GM21576 (cell line): ENCODE results near the gene DGAT2.

Experiments
- ATAC-seq: cut with Tn5 transposase; IDR thresholded peaks from one replicate; pipeline ENCODE4 v1.9.1; 2021; ENCODE audit warnings: mild to moderate bottlenecking, moderate library complexity; ENCODE audit not compliant: unreplicated experiment

Gene DGAT2

GRCh38 chr11:75797792-75798191 lies 29.2 kb downstream of the DGAT2 start:
- no peak for ATAC-seq

DNA sequence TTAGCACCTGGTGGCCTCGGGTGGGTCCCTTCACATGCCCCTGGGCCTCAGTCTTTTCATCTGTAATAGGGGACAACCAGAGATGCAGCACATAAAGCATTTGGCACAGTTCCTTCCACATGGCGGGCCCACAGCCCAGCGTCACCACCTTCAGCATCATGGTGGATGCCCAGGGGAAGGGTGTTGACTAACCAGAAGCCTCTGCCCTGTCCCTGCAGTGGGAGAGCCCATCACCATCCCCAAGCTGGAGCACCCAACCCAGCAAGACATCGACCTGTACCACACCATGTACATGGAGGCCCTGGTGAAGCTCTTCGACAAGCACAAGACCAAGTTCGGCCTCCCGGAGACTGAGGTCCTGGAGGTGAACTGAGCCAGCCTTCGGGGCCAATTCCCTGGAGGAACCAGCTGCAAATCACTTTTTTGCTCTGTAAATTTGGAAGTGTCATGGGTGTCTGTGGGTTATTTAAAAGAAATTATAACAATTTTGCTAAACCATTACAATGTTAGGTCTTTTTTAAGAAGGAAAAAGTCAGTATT lies 31.6 kb downstream of the DGAT2 start:
- ATAC-seq, result no peak

DNA sequence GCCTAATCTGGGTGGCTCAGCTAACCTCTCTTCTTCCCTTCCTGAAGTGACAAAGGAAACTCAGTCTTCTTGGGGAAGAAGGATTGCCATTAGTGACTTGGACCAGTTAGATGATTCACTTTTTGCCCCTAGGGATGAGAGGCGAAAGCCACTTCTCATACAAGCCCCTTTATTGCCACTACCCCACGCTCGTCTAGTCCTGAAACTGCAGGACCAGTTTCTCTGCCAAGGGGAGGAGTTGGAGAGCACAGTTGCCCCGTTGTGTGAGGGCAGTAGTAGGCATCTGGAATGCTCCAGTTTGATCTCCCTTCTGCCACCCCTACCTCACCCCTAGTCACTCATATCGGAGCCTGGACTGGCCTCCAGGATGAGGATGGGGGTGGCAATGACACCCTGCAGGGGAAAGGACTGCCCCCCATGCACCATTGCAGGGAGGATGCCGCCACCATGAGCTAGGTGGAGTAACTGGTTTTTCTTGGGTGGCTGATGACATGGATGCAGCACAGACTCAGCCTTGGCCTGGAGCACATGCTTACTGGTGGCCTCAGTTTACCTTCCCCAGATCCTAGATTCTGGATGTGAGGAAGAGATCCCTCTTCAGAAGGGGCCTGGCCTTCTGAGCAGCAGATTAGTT lies 32.3 kb downstream of the DGAT2 start:
- no peak for ATAC-seq

- ATAC-seq, result no peak
These were observed 32.9 kb downstream of the DGAT2 start for GRCh38 chr11:75801362-75802020.

- ATAC-seq, result no peak
These were observed 33.7 kb downstream of the DGAT2 start for GRCh38 chr11:75802021-75802912.

- ATAC-seq, result no peak
These were observed 34.6 kb downstream of the DGAT2 start for GRCh38 chr11:75802913-75803820.

- no peak for ATAC-seq
These were observed 40.5 kb downstream of the DGAT2 start for GRCh38 chr11:75809111-75809510.

DNA sequence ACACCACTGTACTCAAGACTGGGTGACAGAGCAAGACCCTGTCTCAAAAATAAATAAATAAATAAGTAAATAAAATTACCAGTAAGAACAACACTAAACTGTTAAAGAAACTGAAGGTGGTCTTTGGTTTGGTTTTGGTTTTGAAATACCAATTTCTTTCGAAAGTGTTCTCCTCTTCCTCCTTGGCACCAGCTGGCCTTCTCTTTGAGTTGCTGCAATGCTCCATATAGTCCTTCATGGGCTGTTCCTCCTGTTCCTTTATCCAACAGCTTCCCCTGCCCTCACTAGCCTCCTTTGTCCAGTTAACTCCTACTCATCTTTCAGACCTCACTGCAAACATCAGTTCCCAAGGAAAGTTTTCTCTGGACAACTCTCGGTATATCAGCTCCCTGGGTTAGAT lies 41.4 kb downstream of the DGAT2 start:
- no peak for ATAC-seq

GRCh38 chr11:75810637-75811390 lies 42.2 kb downstream of the DGAT2 start:
- no peak for ATAC-seq

GRCh38 chr11:75811485-75811884 lies 42.9 kb downstream of the DGAT2 start:
- no peak for ATAC-seq

DNA sequence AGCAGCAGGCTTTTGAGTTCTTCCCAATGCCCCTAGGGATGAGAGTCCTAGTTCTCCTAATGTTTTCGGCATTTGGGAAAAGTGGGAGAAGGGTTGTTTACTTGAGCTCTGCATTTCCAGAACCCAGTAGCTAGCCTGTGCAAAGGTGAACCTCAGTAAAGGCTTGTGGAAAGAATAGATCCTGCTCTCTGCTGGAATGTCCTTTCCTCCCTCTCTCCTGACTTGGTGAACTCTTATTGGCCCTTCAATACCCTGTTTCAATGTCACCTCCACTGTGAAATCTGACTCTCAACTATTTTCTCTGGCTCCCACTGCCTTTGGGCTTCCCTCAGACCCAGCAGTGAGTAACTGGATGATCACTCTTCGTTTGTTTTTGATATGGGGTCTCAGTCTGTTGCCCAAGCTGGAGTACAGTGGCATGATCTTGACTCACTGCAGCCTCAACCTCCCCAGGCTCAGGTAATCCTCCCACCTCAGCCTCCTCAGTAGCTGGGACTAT lies 44.0 kb downstream of the DGAT2 start:
- no peak for ATAC-seq

DNA sequence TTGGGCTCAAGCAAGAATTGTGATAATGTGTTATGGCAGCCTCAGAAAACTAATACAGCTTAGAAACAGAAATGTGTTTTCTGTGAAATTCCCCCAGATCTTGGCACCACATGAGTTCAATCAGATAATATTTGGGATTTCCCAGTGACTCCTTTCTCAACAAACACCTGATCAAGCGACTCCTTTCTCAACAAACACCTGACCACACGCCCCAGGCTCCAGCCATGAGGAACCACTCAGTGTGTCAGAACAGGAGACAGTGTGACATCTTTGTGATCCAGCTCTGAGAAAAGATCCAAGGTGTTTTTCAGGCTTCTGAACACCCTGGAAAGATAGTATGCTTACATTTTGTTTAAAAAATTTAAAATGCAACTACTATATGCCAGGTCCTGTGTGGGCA lies 44.5 kb downstream of the DGAT2 start:
- ATAC-seq, result no peak

DNA sequence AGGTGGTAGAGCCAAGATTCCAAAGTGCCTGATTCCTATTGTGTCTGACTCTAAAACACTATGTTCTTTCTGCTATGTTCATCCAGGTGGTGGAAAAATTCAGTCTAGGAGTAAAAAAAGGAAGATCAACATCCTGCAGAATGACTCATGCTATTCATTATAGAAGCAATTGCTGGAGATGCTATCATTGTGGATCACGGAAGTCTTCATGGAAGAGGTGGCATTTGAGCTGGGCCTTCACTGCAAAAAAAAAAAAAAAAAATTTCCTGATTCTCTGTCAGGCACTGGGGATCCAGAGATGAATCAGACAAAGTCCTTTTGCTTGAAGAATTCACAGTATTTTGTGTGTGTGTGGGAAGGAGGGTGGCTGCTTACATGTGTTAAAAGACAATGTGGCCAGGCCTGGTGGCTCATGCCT lies 45.1 kb downstream of the DGAT2 start:
- no peak for ATAC-seq

- ATAC-seq, result peak; percentile 19
These were observed 45.7 kb downstream of the DGAT2 start for GRCh38 chr11:75814363-75814676.

DNA sequence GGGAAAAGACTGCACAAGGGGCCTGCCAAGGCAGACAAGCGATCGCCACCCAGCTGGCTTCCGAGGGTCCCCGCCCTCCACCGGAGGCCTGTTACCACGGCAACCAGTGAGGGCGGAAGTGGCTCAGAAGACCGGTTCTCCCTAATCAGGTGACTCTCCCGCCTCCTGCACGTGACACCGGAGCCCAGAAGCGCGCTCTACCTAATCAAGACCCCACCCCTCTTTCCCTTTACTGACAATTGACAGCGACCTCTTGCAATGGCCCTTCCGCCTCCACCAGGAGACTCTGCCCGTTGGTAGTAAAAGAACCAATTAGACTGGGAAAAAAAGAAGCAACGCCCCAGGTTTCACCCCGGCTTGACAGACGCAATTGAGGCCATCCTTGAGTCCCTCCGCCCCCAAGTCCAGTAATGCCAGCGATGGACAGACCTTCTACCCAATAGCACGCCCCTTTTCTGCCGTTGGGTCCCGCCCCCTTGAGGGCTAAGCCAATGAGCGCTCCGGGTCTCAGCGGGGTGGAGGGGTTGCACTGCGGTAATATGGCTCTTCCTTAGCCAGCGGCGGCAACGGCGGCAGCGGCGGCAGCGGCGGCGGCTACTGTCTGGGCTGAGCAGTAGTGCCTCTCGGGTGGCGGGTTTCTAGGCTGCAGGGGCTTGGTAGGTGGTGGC lies 46.2 kb downstream of the DGAT2 start, which contains the start of gene UVRAG:
Gene UVRAG (plus strand): TSS at position 534 of the 668 bp plus-strand sequence. CDS start 198 bp downstream, outside the sequence.
- ATAC-seq, result peak; percentile 75

DNA sequence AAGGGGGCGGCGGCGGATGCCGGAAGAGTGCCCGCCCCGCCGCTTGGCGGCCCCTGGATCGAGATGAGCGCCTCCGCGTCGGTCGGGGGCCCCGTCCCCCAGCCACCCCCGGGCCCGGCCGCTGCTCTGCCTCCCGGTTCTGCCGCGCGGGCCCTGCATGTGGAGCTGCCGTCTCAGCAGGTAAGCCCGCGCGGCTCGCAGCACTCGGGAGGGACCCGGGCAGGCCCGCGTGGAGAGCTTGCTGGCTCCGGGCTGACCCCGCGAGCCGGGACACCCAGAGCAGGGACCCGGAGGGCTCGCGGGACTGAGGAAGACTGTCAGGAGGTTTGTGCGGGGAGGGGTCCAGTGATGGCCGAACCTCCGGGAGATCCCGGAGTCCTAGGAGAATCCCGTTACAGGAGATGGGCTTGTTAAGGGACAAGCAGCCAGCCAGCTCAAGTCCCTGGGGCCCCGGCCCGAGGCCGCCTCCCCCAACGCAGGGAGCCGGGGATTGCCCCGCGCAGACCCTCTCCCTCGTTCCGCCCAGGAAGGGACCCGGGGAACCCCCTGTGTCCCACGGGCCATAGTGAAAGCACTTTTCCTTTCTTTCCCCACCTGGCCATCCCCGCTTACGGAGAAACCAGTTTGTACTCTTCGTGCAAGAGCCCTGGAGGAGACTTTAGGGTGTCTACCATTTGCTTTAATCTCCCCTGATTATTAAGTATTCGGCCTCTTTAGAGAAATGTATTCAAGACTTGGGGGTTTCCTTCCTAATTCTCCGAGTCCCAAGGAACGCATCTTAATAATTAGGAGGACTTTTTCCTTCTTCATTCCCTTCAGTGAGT lies 47.0 kb downstream of the DGAT2 start:
- ATAC-seq, result no peak

GRCh38 chr11:75816561-75817239 lies 48.1 kb downstream of the DGAT2 start:
- no peak for ATAC-seq

- no peak for ATAC-seq
These were observed 52.1 kb downstream of the DGAT2 start for GRCh38 chr11:75820645-75821044.
